ENCODE results near the gene MED16.
"Not testable (repeated sequence)": the region's sequence is repeated elsewhere in the genome, so short reads cannot be mapped to it uniquely, and the experiment has no call there.

DNA sequence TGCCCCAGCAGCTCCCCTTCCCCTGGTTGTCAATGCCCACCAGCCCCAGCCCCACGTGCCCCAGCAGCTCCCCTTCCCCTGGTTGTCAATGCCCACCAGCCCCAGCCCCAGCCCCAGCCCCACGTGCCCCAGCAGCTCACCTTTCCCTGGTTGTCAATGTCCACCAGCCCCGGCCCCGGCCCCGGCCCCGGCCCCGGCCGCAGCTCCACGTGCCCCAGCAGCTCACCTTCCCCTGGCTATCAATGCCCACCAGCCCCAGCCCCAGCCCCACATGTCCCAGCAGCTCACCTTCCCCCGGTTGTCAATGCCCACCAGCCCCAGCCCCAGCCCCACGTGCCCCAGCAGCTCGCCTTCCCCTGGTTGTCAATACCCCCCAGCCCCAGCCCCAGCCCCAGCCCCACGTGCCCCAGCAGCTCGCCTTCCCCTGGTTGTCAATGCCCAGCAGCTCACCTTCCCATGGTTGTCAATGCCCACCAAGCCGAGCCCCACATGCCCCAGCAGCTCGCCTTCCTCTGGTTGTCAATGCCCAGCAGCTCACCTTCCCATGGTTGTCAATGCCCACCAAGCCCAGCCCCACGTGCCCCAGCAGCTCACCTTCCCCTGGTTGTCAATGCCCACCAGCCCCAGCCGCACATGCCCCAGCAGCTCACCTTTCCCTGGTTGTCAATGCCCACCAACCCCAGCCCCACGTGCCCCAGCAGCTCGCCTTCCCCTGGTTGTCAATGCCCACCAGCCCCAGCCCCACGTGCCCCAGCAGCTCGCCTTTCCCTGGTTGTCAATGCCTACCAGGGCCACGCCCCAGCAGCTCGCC is 14.0 kb downstream of the MED16 start:
- TF ChIP-seq EZH2phosphoT487 (IDR thresholded peaks at IDR 0.05; ENCODE audit: borderline replicate concordance), result not testable (repeated sequence)
- TF ChIP-seq, protein P1, sequence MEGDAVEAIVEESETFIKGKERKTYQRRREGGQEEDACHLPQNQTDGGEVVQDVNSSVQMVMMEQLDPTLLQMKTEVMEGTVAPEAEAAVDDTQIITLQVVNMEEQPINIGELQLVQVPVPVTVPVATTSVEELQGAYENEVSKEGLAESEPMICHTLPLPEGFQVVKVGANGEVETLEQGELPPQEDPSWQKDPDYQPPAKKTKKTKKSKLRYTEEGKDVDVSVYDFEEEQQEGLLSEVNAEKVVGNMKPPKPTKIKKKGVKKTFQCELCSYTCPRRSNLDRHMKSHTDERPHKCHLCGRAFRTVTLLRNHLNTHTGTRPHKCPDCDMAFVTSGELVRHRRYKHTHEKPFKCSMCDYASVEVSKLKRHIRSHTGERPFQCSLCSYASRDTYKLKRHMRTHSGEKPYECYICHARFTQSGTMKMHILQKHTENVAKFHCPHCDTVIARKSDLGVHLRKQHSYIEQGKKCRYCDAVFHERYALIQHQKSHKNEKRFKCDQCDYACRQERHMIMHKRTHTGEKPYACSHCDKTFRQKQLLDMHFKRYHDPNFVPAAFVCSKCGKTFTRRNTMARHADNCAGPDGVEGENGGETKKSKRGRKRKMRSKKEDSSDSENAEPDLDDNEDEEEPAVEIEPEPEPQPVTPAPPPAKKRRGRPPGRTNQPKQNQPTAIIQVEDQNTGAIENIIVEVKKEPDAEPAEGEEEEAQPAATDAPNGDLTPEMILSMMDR (conservative IDR thresholded peaks at IDR 0.05; ENCODE audit: low read length), result not testable (repeated sequence)
